DOHH2 (cell line): ENCODE measurements around the gene APOH.

Source experiments
- CTCF ChIP-seq: fragments of 200-600 bp; sonication (generic); IDR thresholded peaks from one replicate; pipeline ENCODE4 v1.5.1; 2014; ENCODE audit warnings: antibody characterized with exemption, mild to moderate bottlenecking, low read depth, low read length; ENCODE audit not compliant: poor library complexity, severe bottlenecking
- EZH2phosphoT487 ChIP-seq: fragments of 200-600 bp; sonication (generic); IDR thresholded peaks from 2 replicates; pipeline ENCODE4 v1.6.1; 2017; ENCODE audit warnings: borderline replicate concordance, mild to moderate bottlenecking, antibody characterized with exemption, low read length, moderate library complexity, mixed read lengths

- TF ChIP-seq CTCF = no peak
- no peak for TF ChIP-seq EZH2phosphoT487
Observed at GRCh38 chr17:66233023-66233753, 4.0 kb upstream of the APOH start.
